Fibroblast of pulmonary artery (primary cell): ENCODE data around the gene TPCN2.

Experiments used
- DNase-seq: peaks from one replicate; pipeline ENCODE4 v3.0.0-alpha.2; 2010; ENCODE audit warnings: low read depth
- H3K4me3 ChIP-seq: replicated peaks from 2 replicates; pipeline ENCODE4 v1.5.1; 2011; ENCODE audit warnings: low read depth, mild to moderate bottlenecking, control low read depth, low read length, moderate library complexity
- CTCF ChIP-seq: IDR thresholded peaks from 2 replicates; pipeline ENCODE4 v1.5.1; 2011; ENCODE audit warnings: mild to moderate bottlenecking, control low read depth, low read length, inconsistent platforms; ENCODE audit errors: missing control alignments

TPCN2 gene

DNA sequence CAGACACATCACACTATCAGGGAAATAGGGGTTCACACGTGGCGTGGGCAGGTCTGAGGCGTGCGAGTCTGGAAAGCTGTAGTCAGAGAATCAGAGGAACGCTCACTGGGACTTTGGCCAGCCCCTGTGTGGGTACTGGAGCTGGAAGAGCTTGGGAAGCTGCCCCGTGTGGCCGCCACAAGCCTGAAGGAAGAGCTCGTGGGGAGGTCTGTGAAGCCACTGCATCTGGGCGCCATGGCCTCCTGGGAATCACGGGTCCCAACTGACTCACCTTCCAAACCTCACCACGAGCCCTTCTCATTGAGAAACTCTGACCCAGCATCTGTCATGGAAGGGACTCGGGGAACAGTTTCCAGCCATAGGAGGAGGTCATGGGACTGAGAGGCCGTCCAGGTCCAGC, 29.8 kb upstream of the TPCN2 start:
- TF ChIP-seq CTCF = no peak
- H3K4me3 ChIP-seq = no peak overlapping the region

DNA sequence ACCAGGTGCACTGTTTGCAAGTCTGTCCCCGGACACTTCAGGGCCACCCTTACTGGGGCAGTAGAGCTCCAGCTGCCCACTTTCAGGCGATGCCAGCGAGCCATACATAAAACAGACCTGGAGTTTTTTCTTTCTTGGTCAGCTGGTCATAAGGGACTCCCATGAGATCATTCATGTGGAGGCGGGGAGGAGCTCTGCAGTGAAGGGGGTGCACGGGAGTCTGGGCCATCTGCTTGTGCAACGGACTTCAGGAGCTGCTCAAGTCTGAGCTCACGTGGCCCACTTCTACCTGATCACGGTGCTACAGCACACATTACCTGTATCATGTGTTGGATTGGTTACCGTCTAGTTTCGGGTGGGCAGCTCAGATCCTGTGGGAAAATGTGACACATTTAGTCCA, 26.5 kb upstream of the TPCN2 start:
- DNase-seq = no peak
- TF ChIP-seq CTCF = no peak
- H3K4me3 ChIP-seq = no peak overlapping the region

More for the DNA sequence above, 29.8 kb upstream of the TPCN2 start:
- DNase-seq = no peak

DNA sequence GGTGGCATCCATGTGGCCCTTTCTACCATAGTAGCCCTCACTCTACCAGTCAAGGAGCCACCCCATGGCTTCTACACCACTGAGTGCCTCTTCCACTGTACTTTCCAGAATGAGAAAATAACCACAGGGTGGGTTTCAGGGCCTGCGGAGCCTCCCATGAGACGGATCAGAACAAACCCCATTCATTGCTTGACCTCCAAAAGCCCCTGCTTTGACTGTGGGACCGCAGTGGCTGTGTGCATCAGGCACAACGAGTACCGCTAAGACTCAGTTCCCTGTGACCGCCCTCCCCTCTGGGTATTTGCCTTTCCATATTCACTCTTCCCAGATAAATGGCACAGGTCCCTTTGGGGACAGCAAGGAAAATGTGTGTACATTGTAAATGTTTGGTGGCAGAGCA, 24.2 kb upstream of the TPCN2 start:
- H3K4me3 ChIP-seq = no peak overlapping the region
- no peak for DNase-seq
- no peak for TF ChIP-seq CTCF

DNA sequence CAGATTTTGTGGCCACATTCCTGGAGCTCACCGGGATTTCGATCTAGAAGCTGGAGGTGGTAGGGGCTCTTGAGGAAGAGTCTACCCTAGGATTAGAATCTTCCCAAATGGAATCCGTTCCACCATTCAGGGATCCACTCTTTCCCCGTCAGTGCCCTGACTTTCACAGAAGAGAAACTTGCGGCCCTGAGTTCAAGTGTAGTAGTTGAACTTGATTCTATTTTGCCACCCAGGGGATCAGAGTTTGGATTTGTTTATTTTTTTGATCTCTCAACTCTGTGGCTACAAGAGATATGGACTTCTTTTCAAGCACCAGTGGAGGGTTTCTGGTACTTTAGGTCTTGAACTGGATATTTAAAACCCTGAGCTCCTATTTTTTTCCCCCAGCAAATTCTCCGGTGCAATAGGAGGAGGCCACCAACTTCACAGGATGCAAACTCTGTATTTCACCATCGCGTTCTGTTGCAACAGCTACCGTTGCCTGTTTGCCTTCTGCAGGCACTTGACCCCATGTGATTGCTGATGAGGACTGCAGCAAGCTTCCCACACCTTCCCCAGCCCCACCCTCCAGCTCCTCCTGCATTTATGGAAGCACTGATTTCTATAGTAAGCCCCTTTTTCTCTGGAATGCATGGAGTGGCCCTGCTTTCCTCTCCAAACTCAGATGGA, 20.9 kb upstream of the TPCN2 start:
- no peak for TF ChIP-seq CTCF
- H3K4me3 ChIP-seq = no peak overlapping the region
- DNase-seq = peak; percentile 35

DNA sequence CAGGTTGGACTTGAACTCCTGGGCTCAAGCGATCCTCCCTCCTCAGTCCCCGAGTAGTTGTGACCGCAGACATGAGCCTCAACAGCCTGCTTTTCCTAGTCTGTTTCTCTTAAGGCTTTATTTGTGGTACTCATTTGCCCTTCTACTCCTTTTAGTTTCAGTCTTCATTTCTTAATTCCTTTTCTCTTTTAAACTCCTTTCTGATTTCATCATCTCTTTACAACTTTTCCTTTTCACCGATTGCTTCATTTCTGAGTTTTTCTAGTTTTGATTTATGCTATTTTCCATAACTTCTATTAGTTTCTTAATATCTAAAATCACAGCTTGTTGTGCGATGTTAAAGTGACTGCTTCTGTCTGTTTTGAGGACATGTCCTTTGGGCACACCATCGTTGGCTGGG, 18.4 kb upstream of the TPCN2 start:
- no peak for TF ChIP-seq CTCF
- DNase-seq = no peak
- H3K4me3 ChIP-seq = no peak overlapping the region

DNA sequence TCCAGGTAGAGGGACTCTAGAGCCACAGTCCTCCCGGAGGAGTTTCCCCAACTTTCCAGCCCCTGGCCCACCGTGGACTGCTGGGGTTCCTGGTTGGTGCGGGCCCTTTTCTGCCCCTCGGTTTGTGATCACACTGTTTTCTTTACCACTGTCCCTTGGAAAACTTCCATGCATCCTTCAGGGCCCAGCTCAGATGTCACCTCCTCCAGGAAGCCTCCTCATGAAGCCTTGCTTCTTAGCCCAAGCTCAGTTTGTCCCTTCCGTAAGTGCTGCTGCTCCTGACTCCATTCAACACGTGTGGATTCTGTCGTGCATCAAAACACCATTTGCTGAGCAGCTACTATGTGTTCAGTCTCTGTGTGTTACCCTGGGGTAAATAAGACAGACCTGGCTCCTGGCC, 15.9 kb upstream of the TPCN2 start:
- DNase-seq = no peak
- no peak overlapping the region for H3K4me3 ChIP-seq
- TF ChIP-seq CTCF = no peak

DNA sequence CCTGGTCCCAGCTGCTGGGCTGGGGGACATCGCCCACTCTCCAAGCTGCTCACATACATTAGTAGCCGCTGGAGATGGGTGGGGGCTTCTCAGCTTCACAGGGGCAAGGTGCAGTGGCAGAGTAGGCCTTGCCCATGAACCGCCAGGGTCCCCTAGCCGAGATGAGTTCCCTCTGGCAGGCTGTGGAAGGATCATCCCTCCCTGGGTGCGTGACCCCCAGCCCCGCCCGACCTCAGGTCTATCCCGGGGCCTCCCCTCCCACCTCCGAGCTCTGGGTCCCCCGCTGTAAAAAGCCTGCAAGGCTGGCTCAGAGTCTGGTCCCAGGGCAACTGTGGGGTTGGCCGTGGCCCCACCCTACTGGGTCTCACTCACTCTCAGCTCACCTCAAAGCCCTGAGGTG, 15.3 kb upstream of the TPCN2 start:
- no peak for TF ChIP-seq CTCF
- no peak overlapping the region for H3K4me3 ChIP-seq
- no peak for DNase-seq
